Measurements from ENCODE around the gene SEMA7A.

GRCh38 chr15:74374648-74375302 lies 59.0 kb downstream of the SEMA7A start:
- TF ChIP-seq NFIC (IDR thresholded peaks at IDR 0.05) (no peak), REST (IDR thresholded peaks at IDR 0.05; ENCODE audit: low read depth) (no peak), YY1 (IDR thresholded peaks at IDR 0.05; ENCODE audit: low read depth) (no peak), RAD21 (IDR thresholded peaks at IDR 0.05; ENCODE audit: low read depth) (no peak), USF1 (IDR thresholded peaks at IDR 0.05) (no peak), EGR1 (IDR thresholded peaks at IDR 0.05) (no peak), EP300 (IDR thresholded peaks at IDR 0.05; ENCODE audit: borderline replicate concordance) (no peak), TAF1 (IDR thresholded peaks at IDR 0.05; ENCODE audit: low read depth) (no peak), MAX (IDR thresholded peaks at IDR 0.05) (no peak)

Measured in Ishikawa (cell line).